ENCODE measurements around the gene SCAP. TPM values are rescaled to one million over a fixed set of nuclear protein-coding genes. Genes with fewer than 3 reads are reported as not detected.
"Not testable (repeated sequence)": the region's sequence is repeated elsewhere in the genome, so short reads cannot be mapped to it uniquely, and the experiment has no call there.

SCAP gene
- 66.5 and 71.1 TPM in 2 replicates for total RNA-seq (2014; rRNA removed)
- 33.7 TPM for polyA plus RNA-seq (2012)

GRCh38 chr3:47475570-47476329 lies at the start of gene SCAP:
TSS of gene SCAP (minus strand) at chr3:47475941. CDS start at chr3:47442993, 32,948 bp downstream.
- DNase-seq (ENCODE audit: low read depth): peak; percentile 83

GRCh38 chr3:47523310-47524073 lies 47.8 kb upstream of the SCAP start:
- DNase-seq (ENCODE audit: low read depth): no peak

- peak; percentile 90 for DNase-seq (ENCODE audit: low read depth)
Observed at GRCh38 chr3:47522082-47522987, 46.6 kb upstream of the SCAP start.

- DNase-seq (ENCODE audit: low read depth): no peak
Observed at GRCh38 chr3:47520756-47521155, 45.0 kb upstream of the SCAP start.

GRCh38 chr3:47517937-47518336 lies 42.2 kb upstream of the SCAP start:
- DNase-seq (ENCODE audit: low read depth): no peak

GRCh38 chr3:47515864-47516319 lies 40.2 kb upstream of the SCAP start:
- no peak for DNase-seq (ENCODE audit: low read depth)

- DNase-seq (ENCODE audit: low read depth): no peak
Observed at GRCh38 chr3:47515100-47515499, 39.4 kb upstream of the SCAP start.

GRCh38 chr3:47513125-47513929 lies 37.6 kb upstream of the SCAP start, which contains the start of gene ELP6:
TSS of gene ELP6 (minus strand) at chr3:47513712. CDS start at chr3:47513590, 122 bp downstream.
- peak; percentile 95 for DNase-seq (ENCODE audit: low read depth)

GRCh38 chr3:47512416-47513124 lies 36.8 kb upstream of the SCAP start:
- DNase-seq (ENCODE audit: low read depth): peak; percentile 19

- DNase-seq (ENCODE audit: low read depth): not testable (repeated sequence)
Observed at GRCh38 chr3:47505267-47505666, 29.5 kb upstream of the SCAP start.

GRCh38 chr3:47504113-47504512 lies 28.4 kb upstream of the SCAP start:
- no peak for DNase-seq (ENCODE audit: low read depth)

- no peak for DNase-seq (ENCODE audit: low read depth)
Observed at GRCh38 chr3:47503033-47503432, 27.3 kb upstream of the SCAP start.

GRCh38 chr3:47496892-47497291 lies 21.2 kb upstream of the SCAP start:
- no peak for DNase-seq (ENCODE audit: low read depth)

- DNase-seq (ENCODE audit: low read depth): no peak
Observed at GRCh38 chr3:47495886-47496285, 20.1 kb upstream of the SCAP start.

GRCh38 chr3:47495111-47495510 lies 19.4 kb upstream of the SCAP start:
- no peak for DNase-seq (ENCODE audit: low read depth)

- no peak for DNase-seq (ENCODE audit: low read depth)
Observed at GRCh38 chr3:47491777-47492176, 16.0 kb upstream of the SCAP start.

- DNase-seq (ENCODE audit: low read depth): no peak
Observed at GRCh38 chr3:47491186-47491585, 15.4 kb upstream of the SCAP start.

- DNase-seq (ENCODE audit: low read depth): no peak
Observed at GRCh38 chr3:47487265-47487664, 11.5 kb upstream of the SCAP start.

GRCh38 chr3:47485812-47486211 lies 10.1 kb upstream of the SCAP start:
- DNase-seq (ENCODE audit: low read depth): peak; percentile 51

- peak; percentile 5 for DNase-seq (ENCODE audit: low read depth)
Observed at GRCh38 chr3:47482366-47482765, 6.6 kb upstream of the SCAP start.

All from LHCN-M2 (cell line).